Measurements from ENCODE around the gene ZGLP1.
"Not testable (repeated sequence)": the region's sequence is repeated elsewhere in the genome, so short reads cannot be mapped to it uniquely, and the experiment has no call there.

The ZGLP1 gene

GRCh38 chr19:10292789-10293636, 16.6 kb downstream of the ZGLP1 start:
- no peak for DNase-seq

GRCh38 chr19:10292206-10292788, 17.3 kb downstream of the ZGLP1 start:
- no peak for DNase-seq

GRCh38 chr19:10291554-10292205, 17.9 kb downstream of the ZGLP1 start:
- no peak for DNase-seq

- DNase-seq, result no peak
These were observed 18.6 kb downstream of the ZGLP1 start for GRCh38 chr19:10290876-10291553.

- no peak for DNase-seq
These were observed 19.2 kb downstream of the ZGLP1 start for GRCh38 chr19:10290357-10290875.

GRCh38 chr19:10289836-10290356, 19.7 kb downstream of the ZGLP1 start, which contains the start of gene ICAM5:
ICAM5 (plus strand) TSS chr19:10289952; CDS start chr19:10290044, 92 bp downstream.
- DNase-seq, result no peak

GRCh38 chr19:10289167-10289835, 20.3 kb downstream of the ZGLP1 start:
- peak; percentile 52 for DNase-seq

- no peak for DNase-seq
These were observed 20.9 kb downstream of the ZGLP1 start for GRCh38 chr19:10288662-10289166.

- no peak for DNase-seq
These were observed 22.5 kb downstream of the ZGLP1 start, which contains the start of gene ICAM4 for GRCh38 chr19:10286803-10287737. ICAM4 (plus strand) TSS chr19:10286955; CDS start chr19:10287013, 58 bp downstream.

- DNase-seq, result no peak
These were observed 24.2 kb downstream of the ZGLP1 start for GRCh38 chr19:10285393-10285792.

- DNase-seq, result no peak
These were observed 24.7 kb downstream of the ZGLP1 start for GRCh38 chr19:10284960-10285278.

GRCh38 chr19:10284065-10284959, 25.3 kb downstream of the ZGLP1 start:
- DNase-seq, result no peak

GRCh38 chr19:10283301-10284064, 26.1 kb downstream of the ZGLP1 start:
- DNase-seq, result no peak

- DNase-seq, result not testable (repeated sequence)
These were observed 27.6 kb downstream of the ZGLP1 start for GRCh38 chr19:10282043-10282442.

- DNase-seq, result no peak
These were observed 29.7 kb downstream of the ZGLP1 start for GRCh38 chr19:10279737-10280442.

GRCh38 chr19:10278935-10279334, 30.7 kb downstream of the ZGLP1 start:
- DNase-seq, result no peak

GRCh38 chr19:10277795-10278589, 31.6 kb downstream of the ZGLP1 start:
- DNase-seq, result no peak

All from NK-92 treated with Interleukin-12 subunit alpha and Interleukin-12 subunit beta, amount 100 ng/mL, for 24 hours (cell line).